ENCODE data around the gene AP3S1.

DNA sequence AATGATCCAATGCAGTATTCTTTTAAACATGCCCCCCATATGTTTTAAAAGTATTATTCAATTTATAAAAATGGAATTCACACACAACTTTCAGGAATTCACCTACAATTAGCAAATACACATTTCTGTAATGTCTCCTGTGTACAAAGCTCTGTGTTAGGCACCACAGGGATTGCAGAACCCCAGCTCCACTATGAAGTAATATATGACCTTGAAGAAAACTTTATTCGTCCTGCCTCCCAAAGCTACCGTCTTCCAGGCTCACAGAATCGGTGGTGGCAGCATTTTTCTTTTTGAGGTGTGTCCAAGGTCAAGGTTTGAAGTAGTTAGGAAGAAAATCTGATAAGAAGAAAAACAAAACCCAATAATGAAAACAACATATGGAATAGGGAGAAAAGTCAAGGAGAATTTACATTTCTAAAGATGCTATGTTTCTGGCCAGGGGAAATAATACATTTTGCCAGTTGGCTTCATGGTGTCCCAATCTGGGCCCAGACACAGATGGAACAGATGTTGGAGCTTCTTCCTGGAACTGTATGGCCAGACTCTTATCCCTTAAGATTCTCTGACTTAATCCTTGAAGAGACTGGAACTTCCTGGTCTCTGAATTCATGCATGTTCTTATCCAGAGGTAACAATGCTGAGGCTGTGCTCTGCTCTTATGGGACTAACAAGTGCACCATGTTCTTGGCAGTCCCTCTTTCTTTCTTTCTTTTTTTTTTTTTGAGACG lies 98.5 kb downstream of the AP3S1 start:
- TF ChIP-seq, protein P1, sequence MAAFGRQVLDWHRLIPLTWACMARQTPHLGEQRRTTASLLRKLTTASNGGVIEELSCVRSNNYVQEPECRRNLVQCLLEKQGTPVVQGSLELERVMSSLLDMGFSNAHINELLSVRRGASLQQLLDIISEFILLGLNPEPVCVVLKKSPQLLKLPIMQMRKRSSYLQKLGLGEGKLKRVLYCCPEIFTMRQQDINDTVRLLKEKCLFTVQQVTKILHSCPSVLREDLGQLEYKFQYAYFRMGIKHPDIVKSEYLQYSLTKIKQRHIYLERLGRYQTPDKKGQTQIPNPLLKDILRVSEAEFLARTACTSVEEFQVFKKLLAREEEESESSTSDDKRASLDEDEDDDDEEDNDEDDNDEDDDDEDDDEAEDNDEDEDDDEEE (CRISPR knock-in tag; IDR thresholded peaks at IDR 0.05), result no peak
- TF ChIP-seq, protein P2, sequence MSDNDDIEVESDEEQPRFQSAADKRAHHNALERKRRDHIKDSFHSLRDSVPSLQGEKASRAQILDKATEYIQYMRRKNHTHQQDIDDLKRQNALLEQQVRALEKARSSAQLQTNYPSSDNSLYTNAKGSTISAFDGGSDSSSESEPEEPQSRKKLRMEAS (IDR thresholded peaks at IDR 0.05), result no peak
- TF ChIP-seq ZMYM4 (CRISPR knock-in tag; IDR thresholded peaks at IDR 0.05) (no peak), EZH2 (conservative IDR thresholded peaks at IDR 0.05; ENCODE audit: low read depth, low read length) (no peak), ZBTB8A (CRISPR knock-in tag; IDR thresholded peaks at IDR 0.05; ENCODE audit: borderline replicate concordance, low read depth) (no peak), RAD21 (CRISPR knock-in tag; IDR thresholded peaks at IDR 0.05) (no peak), PAX8 (CRISPR knock-in tag; IDR thresholded peaks at IDR 0.05; ENCODE audit: borderline replicate concordance) (no peak), ZNF17 (CRISPR knock-in tag; IDR thresholded peaks at IDR 0.05) (no peak), DPF2 (CRISPR knock-in tag; IDR thresholded peaks at IDR 0.05; ENCODE audit: borderline replicate concordance, low read depth) (no peak), SMC3 (IDR thresholded peaks at IDR 0.05; ENCODE audit: low read length) (no peak)
- TF ChIP-seq, protein P3, sequence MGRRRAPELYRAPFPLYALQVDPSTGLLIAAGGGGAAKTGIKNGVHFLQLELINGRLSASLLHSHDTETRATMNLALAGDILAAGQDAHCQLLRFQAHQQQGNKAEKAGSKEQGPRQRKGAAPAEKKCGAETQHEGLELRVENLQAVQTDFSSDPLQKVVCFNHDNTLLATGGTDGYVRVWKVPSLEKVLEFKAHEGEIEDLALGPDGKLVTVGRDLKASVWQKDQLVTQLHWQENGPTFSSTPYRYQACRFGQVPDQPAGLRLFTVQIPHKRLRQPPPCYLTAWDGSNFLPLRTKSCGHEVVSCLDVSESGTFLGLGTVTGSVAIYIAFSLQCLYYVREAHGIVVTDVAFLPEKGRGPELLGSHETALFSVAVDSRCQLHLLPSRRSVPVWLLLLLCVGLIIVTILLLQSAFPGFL (CRISPR knock-in tag; IDR thresholded peaks at IDR 0.05), result no peak
- TF ChIP-seq, protein P4, sequence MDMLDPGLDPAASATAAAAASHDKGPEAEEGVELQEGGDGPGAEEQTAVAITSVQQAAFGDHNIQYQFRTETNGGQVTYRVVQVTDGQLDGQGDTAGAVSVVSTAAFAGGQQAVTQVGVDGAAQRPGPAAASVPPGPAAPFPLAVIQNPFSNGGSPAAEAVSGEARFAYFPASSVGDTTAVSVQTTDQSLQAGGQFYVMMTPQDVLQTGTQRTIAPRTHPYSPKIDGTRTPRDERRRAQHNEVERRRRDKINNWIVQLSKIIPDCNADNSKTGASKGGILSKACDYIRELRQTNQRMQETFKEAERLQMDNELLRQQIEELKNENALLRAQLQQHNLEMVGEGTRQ (IDR thresholded peaks at IDR 0.05; ENCODE audit: low read depth, low read length), result no peak
- TF ChIP-seq, protein P4 (CRISPR knock-in tag; IDR thresholded peaks at IDR 0.05; ENCODE audit: borderline replicate concordance), result no peak
- TF ChIP-seq, protein P5, sequence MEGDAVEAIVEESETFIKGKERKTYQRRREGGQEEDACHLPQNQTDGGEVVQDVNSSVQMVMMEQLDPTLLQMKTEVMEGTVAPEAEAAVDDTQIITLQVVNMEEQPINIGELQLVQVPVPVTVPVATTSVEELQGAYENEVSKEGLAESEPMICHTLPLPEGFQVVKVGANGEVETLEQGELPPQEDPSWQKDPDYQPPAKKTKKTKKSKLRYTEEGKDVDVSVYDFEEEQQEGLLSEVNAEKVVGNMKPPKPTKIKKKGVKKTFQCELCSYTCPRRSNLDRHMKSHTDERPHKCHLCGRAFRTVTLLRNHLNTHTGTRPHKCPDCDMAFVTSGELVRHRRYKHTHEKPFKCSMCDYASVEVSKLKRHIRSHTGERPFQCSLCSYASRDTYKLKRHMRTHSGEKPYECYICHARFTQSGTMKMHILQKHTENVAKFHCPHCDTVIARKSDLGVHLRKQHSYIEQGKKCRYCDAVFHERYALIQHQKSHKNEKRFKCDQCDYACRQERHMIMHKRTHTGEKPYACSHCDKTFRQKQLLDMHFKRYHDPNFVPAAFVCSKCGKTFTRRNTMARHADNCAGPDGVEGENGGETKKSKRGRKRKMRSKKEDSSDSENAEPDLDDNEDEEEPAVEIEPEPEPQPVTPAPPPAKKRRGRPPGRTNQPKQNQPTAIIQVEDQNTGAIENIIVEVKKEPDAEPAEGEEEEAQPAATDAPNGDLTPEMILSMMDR (CRISPR knock-in tag; IDR thresholded peaks at IDR 0.05), result no peak
- TF ChIP-seq, protein P6, sequence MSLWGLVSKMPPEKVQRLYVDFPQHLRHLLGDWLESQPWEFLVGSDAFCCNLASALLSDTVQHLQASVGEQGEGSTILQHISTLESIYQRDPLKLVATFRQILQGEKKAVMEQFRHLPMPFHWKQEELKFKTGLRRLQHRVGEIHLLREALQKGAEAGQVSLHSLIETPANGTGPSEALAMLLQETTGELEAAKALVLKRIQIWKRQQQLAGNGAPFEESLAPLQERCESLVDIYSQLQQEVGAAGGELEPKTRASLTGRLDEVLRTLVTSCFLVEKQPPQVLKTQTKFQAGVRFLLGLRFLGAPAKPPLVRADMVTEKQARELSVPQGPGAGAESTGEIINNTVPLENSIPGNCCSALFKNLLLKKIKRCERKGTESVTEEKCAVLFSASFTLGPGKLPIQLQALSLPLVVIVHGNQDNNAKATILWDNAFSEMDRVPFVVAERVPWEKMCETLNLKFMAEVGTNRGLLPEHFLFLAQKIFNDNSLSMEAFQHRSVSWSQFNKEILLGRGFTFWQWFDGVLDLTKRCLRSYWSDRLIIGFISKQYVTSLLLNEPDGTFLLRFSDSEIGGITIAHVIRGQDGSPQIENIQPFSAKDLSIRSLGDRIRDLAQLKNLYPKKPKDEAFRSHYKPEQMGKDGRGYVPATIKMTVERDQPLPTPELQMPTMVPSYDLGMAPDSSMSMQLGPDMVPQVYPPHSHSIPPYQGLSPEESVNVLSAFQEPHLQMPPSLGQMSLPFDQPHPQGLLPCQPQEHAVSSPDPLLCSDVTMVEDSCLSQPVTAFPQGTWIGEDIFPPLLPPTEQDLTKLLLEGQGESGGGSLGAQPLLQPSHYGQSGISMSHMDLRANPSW (CRISPR knock-in tag; IDR thresholded peaks at IDR 0.05; ENCODE audit: borderline replicate concordance), result no peak

Measured in HepG2 (cell line).